ENCODE results near the gene FGD4.

DNA sequence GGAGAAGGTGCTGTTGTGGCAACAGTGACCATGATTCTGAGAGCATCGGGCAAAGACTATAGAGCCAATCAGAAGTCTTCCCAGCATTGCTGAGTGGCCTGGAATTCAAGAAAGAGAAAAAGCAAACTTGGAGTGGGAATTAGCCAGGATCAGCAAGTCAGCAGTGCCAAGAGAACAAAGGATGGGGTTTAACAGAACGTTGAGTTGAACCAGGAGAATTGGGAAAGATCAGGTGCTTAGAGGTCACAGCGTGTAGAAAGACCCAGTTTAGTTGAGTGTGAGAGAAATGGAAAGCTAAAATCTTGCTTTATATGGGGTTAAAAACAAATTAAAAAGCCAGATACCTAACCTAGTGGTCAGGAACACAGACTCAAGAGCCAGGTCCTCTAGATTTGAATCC, 189.2 kb downstream of the FGD4 start:
- TF ChIP-seq, protein P1, sequence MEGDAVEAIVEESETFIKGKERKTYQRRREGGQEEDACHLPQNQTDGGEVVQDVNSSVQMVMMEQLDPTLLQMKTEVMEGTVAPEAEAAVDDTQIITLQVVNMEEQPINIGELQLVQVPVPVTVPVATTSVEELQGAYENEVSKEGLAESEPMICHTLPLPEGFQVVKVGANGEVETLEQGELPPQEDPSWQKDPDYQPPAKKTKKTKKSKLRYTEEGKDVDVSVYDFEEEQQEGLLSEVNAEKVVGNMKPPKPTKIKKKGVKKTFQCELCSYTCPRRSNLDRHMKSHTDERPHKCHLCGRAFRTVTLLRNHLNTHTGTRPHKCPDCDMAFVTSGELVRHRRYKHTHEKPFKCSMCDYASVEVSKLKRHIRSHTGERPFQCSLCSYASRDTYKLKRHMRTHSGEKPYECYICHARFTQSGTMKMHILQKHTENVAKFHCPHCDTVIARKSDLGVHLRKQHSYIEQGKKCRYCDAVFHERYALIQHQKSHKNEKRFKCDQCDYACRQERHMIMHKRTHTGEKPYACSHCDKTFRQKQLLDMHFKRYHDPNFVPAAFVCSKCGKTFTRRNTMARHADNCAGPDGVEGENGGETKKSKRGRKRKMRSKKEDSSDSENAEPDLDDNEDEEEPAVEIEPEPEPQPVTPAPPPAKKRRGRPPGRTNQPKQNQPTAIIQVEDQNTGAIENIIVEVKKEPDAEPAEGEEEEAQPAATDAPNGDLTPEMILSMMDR (IDR thresholded peaks at IDR 0.05; ENCODE audit: insufficient read depth, low read length): no peak
- TF ChIP-seq POLR2AphosphoS5 (IDR thresholded peaks at IDR 0.05; ENCODE audit: low read depth): no peak
- TF ChIP-seq, protein P2, sequence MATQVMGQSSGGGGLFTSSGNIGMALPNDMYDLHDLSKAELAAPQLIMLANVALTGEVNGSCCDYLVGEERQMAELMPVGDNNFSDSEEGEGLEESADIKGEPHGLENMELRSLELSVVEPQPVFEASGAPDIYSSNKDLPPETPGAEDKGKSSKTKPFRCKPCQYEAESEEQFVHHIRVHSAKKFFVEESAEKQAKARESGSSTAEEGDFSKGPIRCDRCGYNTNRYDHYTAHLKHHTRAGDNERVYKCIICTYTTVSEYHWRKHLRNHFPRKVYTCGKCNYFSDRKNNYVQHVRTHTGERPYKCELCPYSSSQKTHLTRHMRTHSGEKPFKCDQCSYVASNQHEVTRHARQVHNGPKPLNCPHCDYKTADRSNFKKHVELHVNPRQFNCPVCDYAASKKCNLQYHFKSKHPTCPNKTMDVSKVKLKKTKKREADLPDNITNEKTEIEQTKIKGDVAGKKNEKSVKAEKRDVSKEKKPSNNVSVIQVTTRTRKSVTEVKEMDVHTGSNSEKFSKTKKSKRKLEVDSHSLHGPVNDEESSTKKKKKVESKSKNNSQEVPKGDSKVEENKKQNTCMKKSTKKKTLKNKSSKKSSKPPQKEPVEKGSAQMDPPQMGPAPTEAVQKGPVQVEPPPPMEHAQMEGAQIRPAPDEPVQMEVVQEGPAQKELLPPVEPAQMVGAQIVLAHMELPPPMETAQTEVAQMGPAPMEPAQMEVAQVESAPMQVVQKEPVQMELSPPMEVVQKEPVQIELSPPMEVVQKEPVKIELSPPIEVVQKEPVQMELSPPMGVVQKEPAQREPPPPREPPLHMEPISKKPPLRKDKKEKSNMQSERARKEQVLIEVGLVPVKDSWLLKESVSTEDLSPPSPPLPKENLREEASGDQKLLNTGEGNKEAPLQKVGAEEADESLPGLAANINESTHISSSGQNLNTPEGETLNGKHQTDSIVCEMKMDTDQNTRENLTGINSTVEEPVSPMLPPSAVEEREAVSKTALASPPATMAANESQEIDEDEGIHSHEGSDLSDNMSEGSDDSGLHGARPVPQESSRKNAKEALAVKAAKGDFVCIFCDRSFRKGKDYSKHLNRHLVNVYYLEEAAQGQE (IDR thresholded peaks at IDR 0.05; ENCODE audit: insufficient replicate concordance, low read depth): no peak
- TF ChIP-seq SPI1 (IDR thresholded peaks at IDR 0.05; ENCODE audit: borderline replicate concordance, low read depth): no peak

All from HL-60 (cell line).